Spleen (tissue), 7 donors: ENCODE measurements around the gene RELA.

ENCODE experiments used
- CTCF ChIP-seq, 11 experiments: fragments of 200-600 bp in 7 of 11; fragments of 450-650 bp in 4 of 11; sonication (generic) in 4 of 11; IDR thresholded peaks in 8 of 11; conservative IDR thresholded peaks in 3 of 11; 1 replicate in 7 of 11; 2 replicates in 4 of 11; pipeline versions ENCODE4 v1.4.0 to v1.8.0; 2016 to 2021; ENCODE audit warnings: antibody characterized with exemption in 11 of 11, inconsistent platforms in 4 of 11, mild to moderate bottlenecking in 1 of 11
- POLR2A ChIP-seq, 3 donors: fragments of 450-650 bp; IDR thresholded peaks; one replicate each; pipeline ENCODE4 v1.5.1; 2017; ENCODE audit warnings: antibody characterized with exemption in 3 of 3, mild to moderate bottlenecking in 1 of 3
- POLR2AphosphoS5 ChIP-seq, 3 donors: sonication (generic); formaldehyde crosslinking; IDR thresholded peaks; one replicate each; pipeline ENCODE4 v1.5.1; 2017; ENCODE audit warnings: antibody characterized with exemption in 3 of 3
- donor health status: DM: no; HTN: no; CAD: no; lungs with moderate emphysema.
- donor health status: DM: no; HTN: no; CAD: no.
- donor health status: DM: no; HTN: no; CAD: no.

- no peak for TF ChIP-seq CTCF (IDR thresholded peaks at IDR 0.05 in 8 of 11, conservative IDR thresholded peaks at IDR 0.05 in 3 of 11)
- TF ChIP-seq POLR2A (IDR thresholded peaks at IDR 0.05) = no peak
- TF ChIP-seq POLR2AphosphoS5 (IDR thresholded peaks at IDR 0.05) = peak in 1 of 3 donors; percentile 47
Measured at GRCh38 chr11:65649656-65650546, 12.8 kb downstream of the RELA start.
